Activated CD4-positive, alpha-beta T cell treated with anti-CD3 and anti-CD28 coated beads, Interleukin-2, amount 10 ng/mL, durations not matched to agents 7 days and 5 days (primary cell): ENCODE results near the gene IL22RA1. TPM values are rescaled to one million over a fixed set of nuclear protein-coding genes. Genes with fewer than 3 reads are reported as not detected.

Source experiments
- CTCF ChIA-PET: fragments of 350-600 bp; sonication (Branson Sonifier 250); formaldehyde crosslinking; loops from one replicate; lab custom pipeline; 2021; ENCODE audit warnings: antibody characterized with exemption; lab: Charles Lee
- POLR2A ChIA-PET: fragments of 350-600 bp; sonication (Branson Sonifier 250); formaldehyde crosslinking; loops from one replicate; lab custom pipeline; 2021; ENCODE audit warnings: antibody characterized with exemption; lab: Charles Lee
- DNase-seq: peaks from one replicate; pipeline ENCODE4 v3.0.0-alpha.2; 2020
- H3K27ac Mint-ChIP-seq: one replicate; pipeline ENCODE4 v1.8.0; 2021; ENCODE audit warnings: mild to moderate bottlenecking, moderate library complexity, mixed read lengths
- H3K27me3 Mint-ChIP-seq: one replicate; pipeline ENCODE4 v1.8.0; 2021; ENCODE audit warnings: mixed read lengths
- H3K36me3 Mint-ChIP-seq: one replicate; pipeline ENCODE4 v1.8.0; 2021; ENCODE audit warnings: low read depth, mixed read lengths
- H3K4me1 Mint-ChIP-seq: one replicate; pipeline ENCODE4 v1.8.0; 2021; ENCODE audit warnings: mixed read lengths
- H3K4me3 Mint-ChIP-seq: one replicate; pipeline ENCODE4 v1.8.0; 2021; ENCODE audit warnings: mild to moderate bottlenecking, moderate library complexity, mixed read lengths
- H3K9me3 Mint-ChIP-seq: one replicate; pipeline ENCODE4 v1.8.0; 2021; ENCODE audit warnings: mixed read lengths
- total RNA-seq, 2 experiments: library from RNA; stranded (reverse); gene quantifications; one replicate each; pipeline ENCODE4 v1.2.3, GENCODE V29; 2021

The IL22RA1 gene
- total RNA-seq, 2 experiments from 2014 or later: not detected

- H3K27me3 Mint-ChIP-seq: peaks cover 6% of the 10 kb centered on the region
- POLR2A ChIA-PET: no interaction called here
- H3K9me3 Mint-ChIP-seq: no peaks in the 10 kb centered on the region
- CTCF ChIA-PET: interaction anchor here (0.6 to 1.2 kb wide), 2 partner anchors 23 to 1985 kb away, joined by 3 to 5 read pairs; no protein-coding TSS in a partner anchor
- no peaks in the 10 kb centered on the region for H3K36me3 Mint-ChIP-seq
- no peak overlapping the region for H3K27ac Mint-ChIP-seq
- no peak overlapping the region for H3K4me3 Mint-ChIP-seq
- H3K4me1 Mint-ChIP-seq: no peaks in the 10 kb centered on the region
- no peak for DNase-seq
These were observed 58.9 kb downstream of the IL22RA1 start for GRCh38 chr1:24084050-24084449.

- CTCF ChIA-PET: interaction anchor here (0.8 kb wide), 1 partner anchor 11 kb away, joined by 3 read pairs; no protein-coding TSS in a partner anchor
- H3K9me3 Mint-ChIP-seq: no peaks in the 10 kb centered on the region
- H3K4me3 Mint-ChIP-seq: no peak overlapping the region
- no peak overlapping the region for H3K27ac Mint-ChIP-seq
- H3K27me3 Mint-ChIP-seq: peaks cover 6% of the 10 kb centered on the region
- no peak for DNase-seq
- POLR2A ChIA-PET: no interaction called here
- H3K36me3 Mint-ChIP-seq: no peaks in the 10 kb centered on the region
- H3K4me1 Mint-ChIP-seq: no peaks in the 10 kb centered on the region
These were observed 60.6 kb downstream of the IL22RA1 start for GRCh38 chr1:24082372-24082771.

GRCh38 chr1:24081190-24081589 lies 61.8 kb downstream of the IL22RA1 start:
- Mint-ChIP-seq H3K4me3 (no peak overlapping the region), H3K27ac (no peak overlapping the region), H3K36me3 (no peaks in the 10 kb centered on the region), H3K27me3 (peaks cover 6% of the 10 kb centered on the region), H3K9me3 (no peaks in the 10 kb centered on the region), H3K4me1 (no peaks in the 10 kb centered on the region)
- POLR2A ChIA-PET: no interaction called here
- CTCF ChIA-PET: interaction anchor here (0.6 kb wide), 1 partner anchor 650 kb away, joined by 4 read pairs; no protein-coding TSS in a partner anchor
- DNase-seq: no peak

- no peak for DNase-seq
- Mint-ChIP-seq H3K9me3 (no peaks in the 10 kb centered on the region), H3K36me3 (no peaks in the 10 kb centered on the region), H3K4me3 (no peak overlapping the region), H3K4me1 (no peaks in the 10 kb centered on the region), H3K27me3 (peaks cover 2% of the 10 kb centered on the region), H3K27ac (no peak overlapping the region)
- POLR2A ChIA-PET: no interaction called here
- CTCF ChIA-PET: interaction anchor here (0.6 kb wide), 1 partner anchor 9 kb away, joined by 3 read pairs; no protein-coding TSS in a partner anchor
These were observed 62.8 kb downstream of the IL22RA1 start for GRCh38 chr1:24080131-24080530.

- Mint-ChIP-seq H3K9me3 (no peaks in the 10 kb centered on the region), H3K27me3 (no peaks in the 10 kb centered on the region), H3K4me3 (no peak overlapping the region)
These were observed 65.5 kb downstream of the IL22RA1 start for GRCh38 chr1:24077278-24077978.

GRCh38 chr1:24075946-24076345 lies 67.0 kb downstream of the IL22RA1 start:
- Mint-ChIP-seq H3K4me3 (no peak overlapping the region), H3K27ac (no peak overlapping the region), H3K27me3 (peaks cover 3% of the 10 kb centered on the region), H3K9me3 (no peaks in the 10 kb centered on the region), H3K4me1 (peaks cover under 1% of the 10 kb centered on the region), H3K36me3 (no peaks in the 10 kb centered on the region)
- ChIA-PET CTCF (interaction anchor here (1.0 kb wide), 1 partner anchor 36 kb away, joined by 3 read pairs; the partner anchor contains the start of gene MYOM3), POLR2A (no interaction called here)
- no peak for DNase-seq

More at GRCh38 chr1:24077278-24077978, 65.5 kb downstream of the IL22RA1 start:
- no peak overlapping the region for H3K27ac Mint-ChIP-seq
- DNase-seq: no peak
- H3K4me1 Mint-ChIP-seq: no peaks in the 10 kb centered on the region
- POLR2A ChIA-PET: no interaction called here
- no peaks in the 10 kb centered on the region for H3K36me3 Mint-ChIP-seq
- CTCF ChIA-PET: no interaction called here

- H3K4me1 Mint-ChIP-seq: peaks cover 4% of the 10 kb centered on the region
These were observed 67.4 kb downstream of the IL22RA1 start for GRCh38 chr1:24075590-24075854.

GRCh38 chr1:24074817-24075589 lies 67.9 kb downstream of the IL22RA1 start:
- H3K36me3 Mint-ChIP-seq: no peaks in the 10 kb centered on the region
- CTCF ChIA-PET: interaction anchor here (1.0 kb wide), 1 partner anchor 37 kb away, joined by 3 read pairs; the partner anchor contains the start of gene MYOM3

More at GRCh38 chr1:24075590-24075854, 67.4 kb downstream of the IL22RA1 start:
- H3K36me3 Mint-ChIP-seq: no peaks in the 10 kb centered on the region
- H3K9me3 Mint-ChIP-seq: no peaks in the 10 kb centered on the region
- H3K27me3 Mint-ChIP-seq: peaks cover 3% of the 10 kb centered on the region
- CTCF ChIA-PET: interaction anchor here (1.0 kb wide), 1 partner anchor 37 kb away, joined by 3 read pairs; the partner anchor contains the start of gene MYOM3
- DNase-seq: no peak
- POLR2A ChIA-PET: no interaction called here
- H3K4me3 Mint-ChIP-seq: no peak overlapping the region
- H3K27ac Mint-ChIP-seq: no peak overlapping the region

GRCh38 chr1:24074196-24074595 lies 68.7 kb downstream of the IL22RA1 start:
- no peak overlapping the region for H3K4me3 Mint-ChIP-seq
- CTCF ChIA-PET: no interaction called here
- H3K4me1 Mint-ChIP-seq: peaks cover 4% of the 10 kb centered on the region
- no peak for DNase-seq
- POLR2A ChIA-PET: no interaction called here
- peaks cover 3% of the 10 kb centered on the region for H3K27me3 Mint-ChIP-seq
- no peaks in the 10 kb centered on the region for H3K9me3 Mint-ChIP-seq
- H3K36me3 Mint-ChIP-seq: no peaks in the 10 kb centered on the region
- H3K27ac Mint-ChIP-seq: no peak overlapping the region

More at GRCh38 chr1:24074817-24075589, 67.9 kb downstream of the IL22RA1 start:
- POLR2A ChIA-PET: no interaction called here
- peaks cover 4% of the 10 kb centered on the region for H3K4me1 Mint-ChIP-seq
- H3K27me3 Mint-ChIP-seq: peaks cover 3% of the 10 kb centered on the region
- DNase-seq: no peak
- no peak overlapping the region for H3K27ac Mint-ChIP-seq
- H3K9me3 Mint-ChIP-seq: no peaks in the 10 kb centered on the region
- H3K4me3 Mint-ChIP-seq: no peak overlapping the region

- Mint-ChIP-seq H3K9me3 (no peaks in the 10 kb centered on the region), H3K27ac (no peak overlapping the region), H3K4me3 (no peak overlapping the region), H3K36me3 (no peaks in the 10 kb centered on the region), H3K4me1 (peaks cover 4% of the 10 kb centered on the region), H3K27me3 (peaks cover 8% of the 10 kb centered on the region)
- POLR2A ChIA-PET: no interaction called here
- CTCF ChIA-PET: interaction anchor here (1.3 to 1.5 kb wide), 3 partner anchors 11 to 127 kb away, joined by 3 to 7 read pairs (median 6); no protein-coding TSS in a partner anchor
- no peak for DNase-seq
These were observed 71.0 kb downstream of the IL22RA1 start for GRCh38 chr1:24071941-24072340.

GRCh38 chr1:24070821-24071393 lies 72.0 kb downstream of the IL22RA1 start:
- POLR2A ChIA-PET: no interaction called here
- no peak overlapping the region for H3K27ac Mint-ChIP-seq
- H3K4me3 Mint-ChIP-seq: no peak overlapping the region
- no peaks in the 10 kb centered on the region for H3K9me3 Mint-ChIP-seq
- peaks cover 4% of the 10 kb centered on the region for H3K4me1 Mint-ChIP-seq
- H3K36me3 Mint-ChIP-seq: no peaks in the 10 kb centered on the region
- DNase-seq: peak; percentile 81
- H3K27me3 Mint-ChIP-seq: peaks cover 9% of the 10 kb centered on the region
- CTCF ChIA-PET: interaction anchor here (0.6 to 1.9 kb wide), 12 partner anchors 9 to 339 kb away, joined by 3 to 7 read pairs (median 4); no protein-coding TSS in a partner anchor

- Mint-ChIP-seq H3K4me3 (no peak overlapping the region), H3K4me1 (peaks cover 4% of the 10 kb centered on the region), H3K36me3 (no peaks in the 10 kb centered on the region), H3K27me3 (peaks cover 9% of the 10 kb centered on the region), H3K9me3 (no peaks in the 10 kb centered on the region), H3K27ac (no peak overlapping the region)
- no peak for DNase-seq
- CTCF ChIA-PET: interaction anchor here (1.9 kb wide), 1 partner anchor 24 kb away, joined by 4 read pairs; no protein-coding TSS in a partner anchor
- POLR2A ChIA-PET: no interaction called here
These were observed 73.1 kb downstream of the IL22RA1 start for GRCh38 chr1:24069817-24070216.
